Measurements from ENCODE around the gene GREB1. TPM values are rescaled to one million over a fixed set of nuclear protein-coding genes. Genes with fewer than 3 reads are reported as not detected.

Gene GREB1
- total and polyA plus RNA-seq, 2 donors (not counting 1 experiment from before 2014, with no cell fraction given) = 0.04 to 0.39 TPM

DNA sequence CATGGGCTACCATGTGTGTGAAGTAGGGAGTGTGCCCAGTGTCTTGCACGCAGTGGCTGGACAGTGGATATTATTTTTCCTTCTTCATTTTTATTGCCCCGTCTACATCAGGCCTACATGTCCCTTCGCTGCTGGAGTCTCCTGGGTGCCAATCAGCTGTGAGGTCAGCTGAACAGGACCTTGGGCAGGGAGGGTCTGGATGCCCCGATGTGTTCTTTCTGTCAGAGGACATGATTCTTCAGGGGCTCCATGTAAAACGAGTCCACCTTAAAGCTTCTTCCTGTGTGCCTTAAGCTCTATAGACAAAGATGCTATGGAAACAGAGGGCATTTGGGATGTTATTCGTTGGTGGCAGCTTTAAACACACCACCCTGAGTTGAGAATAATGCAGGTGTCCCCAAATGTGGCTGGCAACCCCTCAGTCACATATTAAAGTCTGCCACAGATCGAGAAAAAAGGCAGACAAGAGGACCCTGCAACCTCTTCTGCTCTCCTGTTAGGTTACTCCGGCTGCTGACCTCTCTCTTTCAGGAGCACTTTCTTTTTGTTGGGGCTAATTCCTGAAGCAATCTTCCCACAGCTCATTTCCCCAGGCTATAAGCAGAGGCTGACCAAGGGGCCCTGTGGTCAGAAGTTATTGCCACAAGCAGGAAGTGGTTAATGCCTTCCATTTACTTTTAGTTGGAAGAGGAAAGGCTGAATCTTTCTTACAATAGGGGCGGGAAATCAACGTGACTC lies 20.0 kb downstream of the GREB1 start:
- no peaks in the 10 kb centered on the region for H3K4me1 Mint-ChIP-seq
- ATAC-seq (ENCODE audit: low read depth) (no peak), DNase-seq (no peak)
- H4K20me1 ChIP-seq (ENCODE audit: control insufficient read depth, insufficient read depth, low read length, poor library complexity, severe bottlenecking) = no peaks in the 10 kb centered on the region
- ChIA-PET POLR2A (no interaction called here), CTCF (no interaction called here)
- no peaks in the 10 kb centered on the region for H3K4me1 ChIP-seq (ENCODE audit: control insufficient read depth in 2 of 2, insufficient read depth in 2 of 2, low read length in 2 of 2)
- no peaks in the 10 kb centered on the region for H3K79me2 ChIP-seq (ENCODE audit: control insufficient read depth, insufficient read depth, low read length)
- no peak overlapping the region for H3K4me3 Mint-ChIP-seq
- peaks cover 44% of the 10 kb centered on the region for H3K27me3 Mint-ChIP-seq
- no peak overlapping the region for H3K27ac Mint-ChIP-seq
- no peak overlapping the region for H3K4me3 ChIP-seq (ENCODE audit: control extremely low read depth in 1 of 5, extremely low read depth in 1 of 5, insufficient read depth in 1 of 5, low read depth in 2 of 5, low read length in 4 of 5)
- H3K36me3 ChIP-seq (replicated peaks in 1 of 2; ENCODE audit: control extremely low read depth in 1 of 2, control insufficient read depth in 1 of 2, extremely low read depth in 1 of 2, insufficient read depth in 2 of 2, low read length in 1 of 2) = no peaks in the 10 kb centered on the region
- H3K9me3 ChIP-seq (ENCODE audit: control extremely low read depth in 1 of 3, control insufficient read depth in 2 of 3, insufficient read depth in 1 of 3, low read length in 2 of 3) = no peaks in the 10 kb centered on the region
- intact Hi-C loops (cut with micrococcal nuclease) = no loop called here
- H3K4me2 ChIP-seq (replicated peaks; ENCODE audit: low read depth, low read length, poor library complexity, severe bottlenecking) = no peak overlapping the region
- H3K9ac ChIP-seq (ENCODE audit: low read length) = no peak overlapping the region
- no peak overlapping the region for H3K27ac ChIP-seq (ENCODE audit: low read length in 2 of 2)
- TF ChIP-seq EZH2 (IDR thresholded peaks at IDR 0.05; ENCODE audit: borderline replicate concordance, insufficient read depth, low read depth, low read length, poor library complexity, severe bottlenecking) = no peak
- TF ChIP-seq, protein P1, sequence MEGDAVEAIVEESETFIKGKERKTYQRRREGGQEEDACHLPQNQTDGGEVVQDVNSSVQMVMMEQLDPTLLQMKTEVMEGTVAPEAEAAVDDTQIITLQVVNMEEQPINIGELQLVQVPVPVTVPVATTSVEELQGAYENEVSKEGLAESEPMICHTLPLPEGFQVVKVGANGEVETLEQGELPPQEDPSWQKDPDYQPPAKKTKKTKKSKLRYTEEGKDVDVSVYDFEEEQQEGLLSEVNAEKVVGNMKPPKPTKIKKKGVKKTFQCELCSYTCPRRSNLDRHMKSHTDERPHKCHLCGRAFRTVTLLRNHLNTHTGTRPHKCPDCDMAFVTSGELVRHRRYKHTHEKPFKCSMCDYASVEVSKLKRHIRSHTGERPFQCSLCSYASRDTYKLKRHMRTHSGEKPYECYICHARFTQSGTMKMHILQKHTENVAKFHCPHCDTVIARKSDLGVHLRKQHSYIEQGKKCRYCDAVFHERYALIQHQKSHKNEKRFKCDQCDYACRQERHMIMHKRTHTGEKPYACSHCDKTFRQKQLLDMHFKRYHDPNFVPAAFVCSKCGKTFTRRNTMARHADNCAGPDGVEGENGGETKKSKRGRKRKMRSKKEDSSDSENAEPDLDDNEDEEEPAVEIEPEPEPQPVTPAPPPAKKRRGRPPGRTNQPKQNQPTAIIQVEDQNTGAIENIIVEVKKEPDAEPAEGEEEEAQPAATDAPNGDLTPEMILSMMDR (IDR thresholded peaks at IDR 0.05) = no peak
- no peak overlapping the region for H2AFZ ChIP-seq (ENCODE audit: insufficient read depth, low read depth, low read length, poor library complexity, severe bottlenecking)
- H3K9me3 Mint-ChIP-seq (ENCODE audit: insufficient read depth) = no peaks in the 10 kb centered on the region
- 36% methylated on average over 3 of the region's 10 CpGs for WGBS (ENCODE audit: insufficient coverage)
- H3K27me3 ChIP-seq (replicated peaks in 1 of 4; ENCODE audit: control extremely low read depth in 1 of 4, control insufficient read depth in 3 of 4, insufficient read depth in 4 of 4, low read length in 3 of 4) = peaks cover 0 to 16% (median 8%) of the 10 kb centered on the region in 4 experiments

DNA sequence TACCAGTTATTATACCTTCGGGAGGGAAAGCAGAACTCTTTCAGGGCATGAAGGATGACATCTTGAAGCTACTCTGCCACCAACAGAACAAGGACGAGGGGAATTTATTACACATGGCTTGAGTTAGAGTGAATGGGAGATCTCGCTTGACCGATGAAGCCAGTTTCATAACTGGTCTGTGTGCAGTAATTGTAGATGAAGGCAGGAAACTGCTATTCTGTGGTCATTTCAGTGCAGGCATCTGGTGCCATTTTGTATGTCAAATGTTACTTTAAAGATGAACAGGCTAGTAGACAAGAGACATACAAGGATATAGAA lies 20.5 kb downstream of the GREB1 start:
- Mint-ChIP-seq H3K4me3 (no peak overlapping the region), H3K4me1 (no peaks in the 10 kb centered on the region), H3K27ac (no peak overlapping the region), H3K9me3 (ENCODE audit: insufficient read depth) (no peaks in the 10 kb centered on the region), H3K27me3 (peaks cover 46% of the 10 kb centered on the region)
- ChIA-PET POLR2A (no interaction called here), CTCF (no interaction called here)
- Histone ChIP-seq H3K4me1 (ENCODE audit: control insufficient read depth in 2 of 2, insufficient read depth in 2 of 2, low read length in 2 of 2) (no peaks in the 10 kb centered on the region), H3K27me3 (replicated peaks in 1 of 4; ENCODE audit: control extremely low read depth in 1 of 4, control insufficient read depth in 3 of 4, insufficient read depth in 4 of 4, low read length in 3 of 4) (peaks cover 0 to 16% (median 8%) of the 10 kb centered on the region in 4 experiments), H3K79me2 (ENCODE audit: control insufficient read depth, insufficient read depth, low read length) (no peaks in the 10 kb centered on the region), H3K4me2 (replicated peaks; ENCODE audit: low read depth, low read length, poor library complexity, severe bottlenecking) (no peak overlapping the region), H4K20me1 (ENCODE audit: control insufficient read depth, insufficient read depth, low read length, poor library complexity, severe bottlenecking) (no peaks in the 10 kb centered on the region), H3K9ac (ENCODE audit: low read length) (no peak overlapping the region), H3K27ac (ENCODE audit: low read length in 2 of 2) (no peak overlapping the region), H3K9me3 (ENCODE audit: control extremely low read depth in 1 of 3, control insufficient read depth in 2 of 3, insufficient read depth in 1 of 3, low read length in 2 of 3) (no peaks in the 10 kb centered on the region), H2AFZ (ENCODE audit: insufficient read depth, low read depth, low read length, poor library complexity, severe bottlenecking) (no peak overlapping the region), H3K4me3 (ENCODE audit: control extremely low read depth in 1 of 5, extremely low read depth in 1 of 5, insufficient read depth in 1 of 5, low read depth in 2 of 5, low read length in 4 of 5) (no peak overlapping the region), H3K36me3 (replicated peaks in 1 of 2; ENCODE audit: control extremely low read depth in 1 of 2, control insufficient read depth in 1 of 2, extremely low read depth in 1 of 2, insufficient read depth in 2 of 2, low read length in 1 of 2) (no peaks in the 10 kb centered on the region)
- 50% methylated on average over 2 of the region's 4 CpGs for whole genome bisulfite sequencing (ENCODE audit: insufficient coverage)
- TF ChIP-seq EZH2 (IDR thresholded peaks at IDR 0.05; ENCODE audit: borderline replicate concordance, insufficient read depth, low read depth, low read length, poor library complexity, severe bottlenecking) = no peak
- TF ChIP-seq, protein P1 (IDR thresholded peaks at IDR 0.05) = no peak
- no peak for DNase-seq
- ATAC-seq (ENCODE audit: low read depth) = no peak
- intact Hi-C loops (cut with micrococcal nuclease) = no loop called here

Data from B cell (primary cell).